OCI-LY3 (cell line): ENCODE measurements around the gene GNAO1.

Source experiments
- CTCF ChIP-seq: fragments of 200-600, 300-600 bp; sonication (generic); IDR thresholded peaks from 2 replicates; pipeline ENCODE4 v1.5.1; 2014; ENCODE audit warnings: antibody characterized with exemption, low read length, low read depth
- EZH2phosphoT487 ChIP-seq: fragments of 200-600 bp; shearing (Covaris generic); IDR thresholded peaks from 2 replicates; pipeline ENCODE4 v1.6.1; 2018; ENCODE audit warnings: antibody characterized with exemption, mixed run types, low read depth

GRCh38 chr16:56370875-56371659, 179.8 kb downstream of the GNAO1 start:
- TF ChIP-seq CTCF: no peak
- no peak for TF ChIP-seq EZH2phosphoT487
